SKM-1 (cell line): ENCODE results near the gene INTS2.
"Not testable (repeated sequence)": the region's sequence is repeated elsewhere in the genome, so short reads cannot be mapped to it uniquely, and the experiment has no call there.

ENCODE experiments used
- DNase-seq: peaks from one replicate; lab custom pipeline; 2025; ENCODE audit not compliant: unreplicated experiment; lab: John Stamatoyannopoulos, UW

Gene INTS2

GRCh38 chr17:61848896-61849295, 78.9 kb downstream of the INTS2 start:
- no peak for DNase-seq

- no peak for DNase-seq
Measured at GRCh38 chr17:61848247-61848646, 79.5 kb downstream of the INTS2 start.

- no peak for DNase-seq
Measured at GRCh38 chr17:61847659-61848058, 80.1 kb downstream of the INTS2 start.

- no peak for DNase-seq
Measured at GRCh38 chr17:61846761-61847375, 80.9 kb downstream of the INTS2 start.

GRCh38 chr17:61846088-61846487, 81.7 kb downstream of the INTS2 start:
- no peak for DNase-seq

- no peak for DNase-seq
Measured at GRCh38 chr17:61843435-61843834, 84.3 kb downstream of the INTS2 start.

GRCh38 chr17:61842899-61843298, 84.9 kb downstream of the INTS2 start:
- DNase-seq, result no peak

GRCh38 chr17:61839300-61839786, 88.4 kb downstream of the INTS2 start:
- DNase-seq, result no peak

- no peak for DNase-seq
Measured at GRCh38 chr17:61837175-61838051, 90.4 kb downstream of the INTS2 start.

- DNase-seq, result no peak
Measured at GRCh38 chr17:61836266-61837174, 91.3 kb downstream of the INTS2 start.

- DNase-seq, result no peak
Measured at GRCh38 chr17:61835606-61836005, 92.2 kb downstream of the INTS2 start.

- no peak for DNase-seq
Measured at GRCh38 chr17:61834610-61835009, 93.2 kb downstream of the INTS2 start.

- DNase-seq, result no peak
Measured at GRCh38 chr17:61833536-61834193, 94.1 kb downstream of the INTS2 start.

GRCh38 chr17:61832463-61832862, 95.3 kb downstream of the INTS2 start:
- DNase-seq, result no peak

GRCh38 chr17:61831099-61831498, 96.7 kb downstream of the INTS2 start:
- no peak for DNase-seq

- no peak for DNase-seq
Measured at GRCh38 chr17:61828694-61829093, 99.1 kb downstream of the INTS2 start.

- DNase-seq, result no peak
Measured at GRCh38 chr17:61827649-61828395, 100.0 kb downstream of the INTS2 start.

GRCh38 chr17:61826866-61827265, 100.9 kb downstream of the INTS2 start:
- not testable (repeated sequence) for DNase-seq

- DNase-seq, result not testable (repeated sequence)
Measured at GRCh38 chr17:61826198-61826597, 101.6 kb downstream of the INTS2 start.
